ENCODE data around the gene IP6K2.

DNA sequence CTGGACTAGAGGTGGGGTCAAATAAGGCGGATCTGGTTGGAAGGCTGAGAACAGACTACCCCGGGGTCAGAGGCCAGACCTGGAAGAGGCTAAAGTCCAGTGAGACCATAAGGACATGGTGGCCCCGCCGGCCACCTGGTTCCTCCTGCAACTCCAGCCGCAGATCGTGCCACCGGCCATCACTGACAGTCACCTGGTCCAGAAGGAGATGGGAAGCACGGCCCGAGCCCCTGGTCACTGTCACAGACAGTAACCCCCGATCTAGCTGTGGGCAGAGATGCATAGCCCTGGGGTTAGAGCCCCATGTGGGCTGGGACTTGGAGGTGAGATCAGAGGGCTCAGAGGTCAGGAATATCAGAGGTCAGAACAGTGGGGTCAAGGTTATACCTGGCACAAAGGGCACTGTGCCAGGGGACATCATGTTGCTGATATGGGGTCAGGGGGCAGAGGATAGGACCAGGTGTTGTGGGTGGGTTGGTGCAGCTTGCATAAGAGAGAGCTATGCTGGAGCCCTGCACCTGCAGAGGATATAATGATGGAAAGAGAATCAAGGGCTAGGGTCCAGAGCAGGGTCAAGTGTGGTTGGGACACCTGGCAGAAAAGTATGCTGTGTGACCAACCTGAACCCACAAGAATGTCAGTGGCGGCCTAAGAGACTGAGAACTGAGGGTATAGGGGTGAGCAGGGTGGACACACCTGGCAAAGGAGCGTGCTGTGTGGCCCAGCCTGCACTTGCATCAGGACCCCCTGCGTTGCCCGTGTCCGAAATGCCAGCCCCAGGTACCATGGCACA lies 63.9 kb downstream of the IP6K2 start:
- TF ChIP-seq CTCF (conservative IDR thresholded peaks at IDR 0.05 in 1 of 2, IDR thresholded peaks at IDR 0.05 in 1 of 2; ENCODE audit: extremely low read depth in 1 of 2, insufficient read depth in 1 of 2, low read depth in 1 of 2, low read length in 2 of 2) (no peak), EZH2 (IDR thresholded peaks at IDR 0.05; ENCODE audit: borderline replicate concordance, low read length) (no peak)

Measured in mammary epithelial cell (primary cell).